ENCODE measurements around the gene FSIP1. TPM values are rescaled to one million over a fixed set of nuclear protein-coding genes. Genes with fewer than 3 reads are reported as not detected.

Gene FSIP1
- total RNA-seq, 1 experiment from 2014 or later, result 0.87 TPM

DNA sequence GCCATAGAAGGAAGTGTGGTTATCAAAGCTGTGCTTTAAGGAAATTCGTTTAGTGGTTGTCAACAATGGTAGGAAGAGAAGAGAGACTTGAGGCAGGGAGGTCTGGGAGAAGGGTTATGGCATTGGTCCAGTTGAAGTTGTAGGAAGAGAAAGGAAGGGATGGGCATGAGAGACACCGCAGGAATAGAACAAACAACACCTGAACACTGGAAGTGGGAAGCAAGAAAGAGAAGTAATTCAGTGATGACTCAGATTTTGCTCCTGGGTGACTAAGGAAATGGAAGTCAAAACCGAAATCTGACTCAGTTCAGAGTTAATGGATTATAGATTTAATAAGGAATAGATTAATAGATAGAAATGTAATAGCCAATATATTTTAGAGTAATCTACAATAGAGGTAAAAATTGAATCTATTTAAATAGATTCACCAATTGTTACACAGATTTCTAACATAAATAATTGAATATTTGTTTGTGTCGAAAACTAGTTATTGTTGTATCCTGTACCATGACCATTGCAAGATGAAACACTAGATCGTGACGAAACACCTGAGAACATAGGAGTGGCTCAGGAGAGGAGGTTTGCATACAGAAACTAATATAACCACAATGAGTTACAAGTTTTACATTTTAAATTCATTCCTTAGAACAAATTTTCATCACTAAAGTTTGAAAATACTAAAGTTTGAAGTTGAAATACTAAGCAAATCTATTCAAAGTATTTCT, 165.7 kb downstream of the FSIP1 start:
- no peak for DNase-seq
- H3K36me3 ChIP-seq, result no peaks in the 10 kb centered on the region; the same call in 1 of the 2 replicates
- H3K27ac ChIP-seq, result no peak overlapping the region
- no peaks in the 10 kb centered on the region for H3K9me3 ChIP-seq (replicated peaks)
- no peak overlapping the region for H3K4me3 ChIP-seq
- 0 out of 2 replicates have a peak, but pooled peaks cover 5% of the 10 kb centered on the region for H3K4me1 ChIP-seq
- no peaks in the 10 kb centered on the region for H3K27me3 ChIP-seq

DNA sequence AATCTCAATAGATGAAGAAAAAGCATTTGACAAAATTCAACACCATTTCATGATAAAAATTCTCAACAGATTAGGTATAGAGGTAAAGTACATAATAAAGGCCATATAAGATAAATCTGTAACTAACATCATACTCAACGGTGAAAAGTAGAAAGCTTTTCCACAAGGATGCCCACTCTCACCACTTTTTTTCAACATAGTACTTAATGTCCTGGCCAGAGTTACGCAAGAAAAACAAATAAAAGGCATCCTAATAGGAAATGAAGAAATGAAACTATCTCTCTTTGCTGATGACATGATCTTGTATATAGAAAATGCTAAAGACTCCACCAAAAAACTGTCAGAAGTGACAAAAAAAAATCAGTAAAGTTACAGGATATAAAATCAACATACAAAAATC, 168.8 kb downstream of the FSIP1 start:
- Histone ChIP-seq H3K4me3 (no peak overlapping the region), H3K4me1 (no peaks in the 10 kb centered on the region), H3K36me3 (no peaks in the 10 kb centered on the region; the same call in 1 of the 2 replicates), H3K9me3 (replicated peaks) (no peaks in the 10 kb centered on the region), H3K27ac (no peak overlapping the region), H3K27me3 (no peaks in the 10 kb centered on the region)
- DNase-seq, result no peak

DNA sequence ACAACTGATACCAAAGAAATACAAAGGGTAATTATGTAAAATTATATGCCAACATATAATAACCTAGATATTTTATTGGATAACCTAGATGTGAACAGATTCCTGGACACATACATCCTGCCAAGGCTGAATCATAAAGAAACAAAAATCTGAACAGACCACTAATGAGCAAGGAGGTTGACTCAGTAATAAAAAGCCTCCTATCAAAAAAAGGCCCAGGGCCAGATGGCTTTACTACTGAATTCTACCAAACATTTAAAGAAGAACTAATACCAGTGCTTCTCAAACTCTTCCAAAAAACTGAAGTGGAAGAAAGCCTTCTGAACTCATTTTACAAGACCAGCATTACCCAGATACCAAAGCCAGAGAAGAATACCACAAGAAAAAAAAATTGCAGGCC, 169.4 kb downstream of the FSIP1 start:
- DNase-seq, result no peak
- Histone ChIP-seq H3K4me1 (no peaks in the 10 kb centered on the region), H3K4me3 (no peak overlapping the region), H3K36me3 (no peaks in the 10 kb centered on the region; the same call in 1 of the 2 replicates), H3K9me3 (replicated peaks) (no peaks in the 10 kb centered on the region), H3K27me3 (no peaks in the 10 kb centered on the region), H3K27ac (no peak overlapping the region)

DNA sequence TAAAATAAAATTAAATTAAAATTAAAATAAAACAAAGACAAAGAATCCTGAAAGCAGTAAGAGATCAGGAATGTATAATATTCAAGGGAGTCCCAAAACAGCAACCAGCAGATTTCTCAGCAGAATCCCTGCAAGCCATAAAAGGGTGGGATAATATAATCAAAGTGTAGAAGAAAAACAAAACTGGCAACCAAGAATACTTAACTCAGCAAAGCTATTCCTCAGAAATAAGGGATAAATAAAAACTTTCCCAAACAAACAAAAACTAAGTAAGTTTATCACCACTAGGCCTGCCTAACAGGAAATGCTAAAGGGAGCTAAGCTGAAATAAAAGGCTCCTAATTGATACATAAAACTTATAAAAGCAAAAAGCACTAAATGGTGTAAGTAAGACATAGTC, 172.0 kb downstream of the FSIP1 start:
- Histone ChIP-seq H3K4me1 (no peaks in the 10 kb centered on the region), H3K27me3 (no peaks in the 10 kb centered on the region), H3K9me3 (replicated peaks) (no peaks in the 10 kb centered on the region), H3K27ac (no peak overlapping the region), H3K4me3 (no peak overlapping the region), H3K36me3 (no peaks in the 10 kb centered on the region)
- DNase-seq, result no peak

DNA sequence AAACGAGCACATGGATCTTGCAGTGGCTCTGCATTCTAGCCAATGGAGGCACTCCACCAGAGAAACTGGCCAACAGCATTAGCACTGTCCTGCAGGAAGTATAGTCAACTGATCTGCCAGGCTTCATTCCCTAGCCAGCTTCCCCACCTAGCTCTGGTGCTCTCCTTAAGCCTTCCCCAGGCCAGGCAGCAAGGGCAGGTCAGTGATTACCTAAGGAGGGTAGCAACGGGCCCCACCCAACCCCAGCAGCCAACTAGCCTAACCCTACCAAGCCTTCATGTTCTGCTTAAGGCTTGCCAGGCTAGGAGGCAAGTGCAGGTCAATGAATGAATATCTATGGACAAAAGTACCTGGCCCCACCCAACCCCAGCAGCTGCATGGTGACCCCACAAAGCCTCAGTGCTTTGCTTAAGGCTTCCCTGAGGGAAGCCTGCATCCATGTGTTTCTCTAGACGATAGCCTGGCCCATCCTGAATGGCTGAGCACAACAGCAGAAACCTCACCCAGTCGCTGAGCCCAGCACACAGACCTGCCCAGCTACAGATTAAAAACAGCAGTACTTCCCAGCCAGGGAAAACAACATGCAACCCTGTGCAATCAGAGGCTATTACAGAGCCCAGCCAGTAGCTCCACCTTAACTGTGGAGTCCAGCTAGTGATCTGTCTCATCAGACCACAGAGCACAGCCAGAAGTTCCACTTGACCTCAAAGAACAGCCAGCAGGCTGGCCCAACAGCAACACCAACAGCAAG, 173.3 kb downstream of the FSIP1 start:
- no peaks in the 10 kb centered on the region for H3K9me3 ChIP-seq (replicated peaks)
- H3K4me3 ChIP-seq, result no peak overlapping the region
- no peaks in the 10 kb centered on the region for H3K36me3 ChIP-seq
- H3K4me1 ChIP-seq, result no peaks in the 10 kb centered on the region
- DNase-seq, result no peak
- H3K27ac ChIP-seq, result no peak overlapping the region
- no peaks in the 10 kb centered on the region for H3K27me3 ChIP-seq

DNA sequence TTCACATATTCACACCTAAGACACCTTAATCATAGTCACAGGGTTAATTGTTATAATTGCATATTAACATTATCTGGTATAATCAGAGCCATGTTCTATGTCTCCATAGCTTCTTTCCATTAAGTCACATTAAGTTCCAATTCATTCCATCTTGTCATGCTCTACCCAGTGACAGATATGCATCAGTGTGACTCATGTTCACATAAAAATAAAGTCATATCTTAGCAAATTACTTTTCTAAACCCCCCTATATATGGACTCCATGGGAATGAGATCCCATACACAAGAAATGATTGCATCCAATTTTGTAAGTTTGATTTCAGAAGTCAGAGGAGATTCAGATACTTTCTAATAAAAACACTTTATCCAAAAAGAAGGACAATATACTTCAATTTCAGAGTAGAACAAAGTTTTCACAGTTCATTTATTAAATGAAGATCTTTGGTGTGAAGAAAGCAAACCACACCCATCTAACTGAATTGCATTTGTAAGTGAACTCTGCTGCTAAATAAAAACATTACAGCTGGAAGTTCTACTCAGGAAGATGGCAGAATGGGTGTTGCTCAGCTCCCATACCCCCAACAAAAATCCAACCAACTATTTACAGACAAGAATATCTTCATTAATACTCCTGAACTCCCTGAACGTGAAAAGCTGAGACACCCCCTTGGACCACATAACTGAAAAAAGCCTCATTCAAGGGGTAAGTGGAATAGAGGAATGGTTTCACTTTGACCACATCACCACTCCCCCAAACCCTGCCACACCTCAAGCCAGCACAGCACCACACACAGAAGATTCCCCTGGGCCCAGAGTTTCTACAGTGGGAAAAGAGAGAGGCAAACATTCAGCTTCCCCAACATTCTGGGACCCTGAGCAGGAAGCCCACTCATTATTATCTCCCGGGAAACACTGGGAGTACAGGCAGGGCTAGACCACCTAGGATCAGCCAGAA, 174.2 kb downstream of the FSIP1 start:
- Histone ChIP-seq H3K27ac (no peak overlapping the region), H3K4me3 (no peak overlapping the region), H3K9me3 (replicated peaks) (no peaks in the 10 kb centered on the region)

DNA sequence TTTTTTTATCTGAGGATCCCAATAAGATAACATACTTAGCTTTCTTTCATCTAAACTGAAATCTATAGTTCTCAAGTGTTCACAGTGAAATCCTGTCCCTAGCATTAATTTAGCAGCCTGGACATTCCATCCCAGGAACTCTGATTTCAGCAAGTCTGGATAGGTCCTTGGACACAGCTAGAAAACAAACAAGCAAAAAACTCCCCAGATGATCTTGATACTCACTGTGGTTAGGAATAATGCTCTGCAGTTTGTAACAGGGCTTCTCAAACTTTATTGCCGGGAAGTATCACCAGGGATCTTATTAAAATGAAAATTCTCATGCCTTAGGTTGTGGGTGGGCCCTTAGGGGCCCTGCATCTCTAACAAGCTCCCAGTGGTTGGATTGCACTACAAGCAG, 177.5 kb downstream of the FSIP1 start:
- Histone ChIP-seq H3K4me1 (no peaks in the 10 kb centered on the region), H3K9me3 (replicated peaks) (no peaks in the 10 kb centered on the region), H3K27me3 (no peaks in the 10 kb centered on the region), H3K36me3 (no peaks in the 10 kb centered on the region), H3K27ac (no peak overlapping the region), H3K4me3 (no peak overlapping the region)
- DNase-seq, result no peak

More for the DNA sequence above, 174.2 kb downstream of the FSIP1 start:
- Histone ChIP-seq H3K27me3 (no peaks in the 10 kb centered on the region), H3K4me1 (no peaks in the 10 kb centered on the region), H3K36me3 (no peaks in the 10 kb centered on the region)
- no peak for DNase-seq

DNA sequence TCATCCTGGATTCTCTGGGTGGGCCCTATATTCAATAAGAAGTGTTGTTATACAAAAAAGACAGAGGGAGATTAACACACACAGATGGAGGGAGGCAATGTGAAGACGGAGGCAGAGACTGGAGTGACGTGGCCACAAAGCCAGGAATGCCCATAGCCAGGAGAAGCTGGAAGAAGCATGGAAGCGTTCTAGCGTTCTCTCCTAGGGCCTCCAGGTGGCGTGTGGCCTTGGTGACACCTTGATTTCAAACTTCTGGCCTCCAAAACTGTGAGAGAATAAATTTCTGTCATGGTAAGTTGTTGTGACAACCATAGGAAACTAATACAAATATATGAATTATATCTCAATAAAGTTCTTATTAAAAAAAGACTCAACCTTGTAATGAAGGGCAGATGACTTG, 180.5 kb downstream of the FSIP1 start:
- no peaks in the 10 kb centered on the region for H3K9me3 ChIP-seq (replicated peaks)
- H3K4me1 ChIP-seq, result no peaks in the 10 kb centered on the region
- no peak for DNase-seq
- no peaks in the 10 kb centered on the region for H3K27me3 ChIP-seq
- H3K36me3 ChIP-seq, result 0 out of 2 replicates have a peak, but pooled peaks cover 4% of the 10 kb centered on the region
- no peak overlapping the region for H3K27ac ChIP-seq
- H3K4me3 ChIP-seq, result no peak overlapping the region

DNA sequence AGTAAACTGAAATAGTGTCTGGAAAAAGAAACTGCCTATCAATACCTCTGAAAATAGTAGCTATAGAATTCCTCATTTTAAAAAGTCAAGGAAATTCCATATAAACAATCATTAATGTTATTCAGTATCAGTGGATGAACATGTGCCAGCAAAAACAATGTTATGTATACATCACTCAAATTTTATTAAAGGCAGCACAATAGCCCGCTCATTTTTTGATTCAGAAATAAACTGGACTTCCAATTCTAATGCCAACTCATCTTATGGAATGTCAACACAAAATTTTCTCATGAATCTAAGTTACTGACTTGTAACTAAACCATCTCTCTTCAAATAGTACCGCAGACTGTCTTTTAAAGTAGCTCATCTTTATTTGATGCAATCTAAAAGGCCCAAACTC, 182.8 kb downstream of the FSIP1 start:
- H3K27ac ChIP-seq, result no peak overlapping the region

DNA sequence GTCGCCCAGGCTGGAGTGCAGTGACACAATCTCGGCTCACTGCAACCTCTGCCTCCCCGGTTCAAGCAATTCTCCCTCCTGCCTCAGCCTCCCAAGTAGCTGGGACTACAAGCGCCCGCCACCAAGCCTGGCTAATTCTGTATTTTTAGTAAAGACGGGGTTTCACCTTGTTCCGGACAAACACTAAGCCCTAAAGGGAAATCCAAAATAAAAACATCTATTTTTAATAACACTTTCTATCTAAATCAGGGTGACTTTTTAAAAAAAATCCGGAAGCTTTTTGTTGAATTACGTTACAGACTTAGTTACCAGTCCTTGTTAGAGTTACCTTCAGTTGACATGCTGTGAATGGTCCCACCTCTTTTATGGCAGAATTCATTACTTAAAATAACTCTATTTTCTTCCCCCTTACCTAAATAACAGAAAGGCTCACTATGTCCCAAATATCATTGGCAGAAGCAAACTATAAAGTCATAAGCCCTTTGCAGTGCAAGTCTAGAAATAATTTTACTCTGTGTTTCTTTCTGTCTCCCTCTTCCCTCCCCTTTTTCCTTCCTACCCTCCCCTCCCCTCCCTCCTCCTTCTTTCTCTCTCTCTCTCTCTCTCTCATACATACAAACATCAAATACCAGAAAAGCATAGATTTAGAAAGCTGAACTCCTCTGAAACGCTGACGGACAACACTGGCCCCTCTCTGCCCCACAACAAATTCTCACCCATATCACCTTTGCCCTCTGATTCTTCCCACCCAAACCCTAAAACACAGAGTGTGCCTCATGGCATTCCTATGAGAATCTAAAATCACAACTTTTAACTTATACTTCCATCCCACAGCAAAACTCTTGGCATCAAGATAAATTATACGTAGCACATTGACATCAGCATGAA, 183.4 kb downstream of the FSIP1 start:
- DNase-seq, result no peak
- no peaks in the 10 kb centered on the region for H3K9me3 ChIP-seq (replicated peaks)

More for the DNA sequence above, 182.8 kb downstream of the FSIP1 start:
- Histone ChIP-seq H3K4me3 (no peak overlapping the region), H3K4me1 (no peaks in the 10 kb centered on the region), H3K9me3 (replicated peaks) (no peaks in the 10 kb centered on the region), H3K27me3 (no peaks in the 10 kb centered on the region), H3K36me3 (peaks cover 21% of the 10 kb centered on the region)
- DNase-seq, result no peak

DNA sequence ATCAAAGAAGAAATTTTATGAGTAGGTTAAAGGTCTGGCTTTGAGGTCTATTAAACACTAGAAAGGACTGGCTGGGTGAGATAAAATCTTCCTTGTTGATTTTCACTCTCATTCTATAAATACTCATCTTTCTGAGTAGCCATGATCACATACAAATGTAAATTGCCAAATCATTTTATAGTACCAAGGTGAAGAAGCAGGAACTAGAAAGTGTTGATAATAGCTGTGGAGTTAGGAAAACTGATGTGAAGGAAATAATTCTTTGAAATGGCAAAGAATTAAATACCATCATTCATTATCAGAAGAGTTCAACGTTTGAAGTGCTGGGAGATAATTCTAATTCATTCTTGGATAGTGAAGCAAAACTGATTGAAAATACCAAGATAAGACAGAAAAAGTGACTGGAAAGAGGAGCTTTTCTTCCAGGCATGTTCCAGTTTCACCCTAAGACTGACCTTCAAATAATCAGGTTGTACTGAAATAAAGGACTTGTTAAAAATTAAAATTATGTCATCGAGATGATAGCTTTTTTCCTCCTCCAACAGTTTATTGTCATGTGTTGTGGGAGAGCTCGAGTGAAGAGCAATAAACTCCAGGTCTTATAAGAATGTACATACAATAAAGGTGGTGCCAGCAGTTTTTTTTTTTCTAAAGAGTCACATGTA, 184.3 kb downstream of the FSIP1 start:
- no peaks in the 10 kb centered on the region for H3K27me3 ChIP-seq
- peaks cover 37% of the 10 kb centered on the region for H3K36me3 ChIP-seq
- H3K27ac ChIP-seq, result no peak overlapping the region
- no peaks in the 10 kb centered on the region for H3K4me1 ChIP-seq
- H3K4me3 ChIP-seq, result no peak overlapping the region
- no peaks in the 10 kb centered on the region for H3K9me3 ChIP-seq (replicated peaks)
- DNase-seq, result no peak

More for the DNA sequence above, 183.4 kb downstream of the FSIP1 start:
- Histone ChIP-seq H3K36me3 (peaks cover 28% of the 10 kb centered on the region), H3K4me1 (no peaks in the 10 kb centered on the region), H3K27ac (no peak overlapping the region), H3K27me3 (no peaks in the 10 kb centered on the region), H3K4me3 (no peak overlapping the region)

DNA sequence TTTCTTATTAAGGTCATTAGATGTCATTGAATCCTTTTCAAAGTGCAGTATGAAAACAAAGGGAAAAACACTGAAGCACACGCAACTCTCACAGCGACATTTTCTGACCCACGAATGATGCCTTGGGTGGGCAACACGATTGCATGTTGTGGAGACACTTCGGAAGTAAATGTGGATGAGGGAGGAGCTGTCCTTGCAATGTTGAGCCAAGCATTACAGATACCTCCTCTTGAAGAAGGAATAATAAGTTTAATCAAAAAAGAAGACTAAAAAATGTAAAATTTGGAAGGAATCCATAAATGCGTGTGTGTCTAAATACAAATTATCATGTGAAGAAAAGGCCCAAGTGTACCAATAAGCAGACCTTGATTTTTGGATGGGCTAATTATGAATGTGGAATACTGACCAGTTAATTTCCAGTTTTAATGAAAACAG, 184.9 kb downstream of the FSIP1 start:
- no peak for DNase-seq
- H3K36me3 ChIP-seq, result peaks cover 42% of the 10 kb centered on the region

DNA sequence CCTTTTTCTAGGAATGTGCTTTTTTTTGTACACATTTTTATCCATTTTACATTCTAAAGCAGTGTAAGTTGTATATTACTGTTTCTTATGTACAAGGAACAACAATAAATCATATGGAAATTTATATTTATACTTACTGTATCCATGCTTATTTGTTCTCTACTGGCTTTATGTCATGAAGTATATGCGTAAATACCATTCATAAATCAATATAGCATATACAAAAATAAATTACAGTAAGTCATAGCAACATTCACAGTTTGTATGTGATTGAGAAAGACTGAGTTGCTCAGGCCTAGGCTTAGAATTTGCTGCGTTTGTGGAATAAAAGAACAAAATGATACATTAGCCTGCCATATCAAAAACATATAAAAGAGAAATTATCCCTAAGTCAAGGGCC, 185.3 kb downstream of the FSIP1 start:
- H3K27me3 ChIP-seq, result no peaks in the 10 kb centered on the region
- no peak for DNase-seq
- H3K4me3 ChIP-seq, result no peak overlapping the region
- peaks cover 47% of the 10 kb centered on the region for H3K36me3 ChIP-seq
- H3K27ac ChIP-seq, result no peak overlapping the region
- H3K4me1 ChIP-seq, result no peaks in the 10 kb centered on the region
- no peaks in the 10 kb centered on the region for H3K9me3 ChIP-seq (replicated peaks)

More for the DNA sequence above, 184.9 kb downstream of the FSIP1 start:
- Histone ChIP-seq H3K27me3 (no peaks in the 10 kb centered on the region), H3K4me1 (no peaks in the 10 kb centered on the region), H3K27ac (no peak overlapping the region), H3K4me3 (no peak overlapping the region), H3K9me3 (replicated peaks) (no peaks in the 10 kb centered on the region)
